ENCODE results near the gene EXTL1.
A peak's percentile ranks its signal among the peaks of the same experiment; 100 is the strongest.

EXTL1 gene

GRCh38 chr1:26044971-26045721 is 23.6 kb downstream of the EXTL1 start:
- no peak for DNase-seq

- DNase-seq = peak in 1 of 2 experiments; percentile 25
These were observed 24.2 kb downstream of the EXTL1 start, which contains the start of gene SLC30A2 for GRCh38 chr1:26045722-26046245. TSS of gene SLC30A2 (minus strand) at chr1:26046118. CDS start at chr1:26045896, 222 bp downstream.

- no peak for DNase-seq
These were observed 24.9 kb downstream of the EXTL1 start for GRCh38 chr1:26046246-26047095.

- no peak for DNase-seq
These were observed 25.8 kb downstream of the EXTL1 start for GRCh38 chr1:26047278-26047874.

GRCh38 chr1:26049531-26050247 is 28.1 kb downstream of the EXTL1 start:
- no peak for DNase-seq

- no peak for DNase-seq
These were observed 28.7 kb downstream of the EXTL1 start for GRCh38 chr1:26050248-26050640.

GRCh38 chr1:26053718-26054560 is 32.4 kb downstream of the EXTL1 start:
- DNase-seq = no peak

- DNase-seq = no peak
These were observed 33.5 kb downstream of the EXTL1 start for GRCh38 chr1:26055041-26055440.

- no peak for DNase-seq
These were observed 35.6 kb downstream of the EXTL1 start for GRCh38 chr1:26057189-26057588.

GRCh38 chr1:26058052-26058595 is 36.5 kb downstream of the EXTL1 start:
- DNase-seq = no peak

GRCh38 chr1:26059906-26060305 is 38.3 kb downstream of the EXTL1 start:
- no peak for DNase-seq

- DNase-seq = no peak
These were observed 39.4 kb downstream of the EXTL1 start for GRCh38 chr1:26060832-26061574.

GRCh38 chr1:26064553-26064952 is 43.0 kb downstream of the EXTL1 start:
- no peak for DNase-seq

GRCh38 chr1:26066160-26066559 is 44.6 kb downstream of the EXTL1 start:
- DNase-seq = no peak

GRCh38 chr1:26066857-26067256 is 45.3 kb downstream of the EXTL1 start:
- DNase-seq = no peak

GRCh38 chr1:26067432-26067911 is 45.9 kb downstream of the EXTL1 start, which contains the start of gene TRIM63:
TSS of gene TRIM63 (minus strand) at chr1:26067630. CDS start at chr1:26067494, 136 bp downstream.
- no peak for DNase-seq

GRCh38 chr1:26069941-26070295 is 48.3 kb downstream of the EXTL1 start:
- DNase-seq = no peak

- no peak for DNase-seq
These were observed 48.9 kb downstream of the EXTL1 start for GRCh38 chr1:26070296-26070962.

GRCh38 chr1:26070963-26071342 is 49.4 kb downstream of the EXTL1 start:
- no peak for DNase-seq

- no peak for DNase-seq
These were observed 50.7 kb downstream of the EXTL1 start for GRCh38 chr1:26072305-26072704.
